ENCODE results near the gene DNAI2.

DNAI2 gene

DNA sequence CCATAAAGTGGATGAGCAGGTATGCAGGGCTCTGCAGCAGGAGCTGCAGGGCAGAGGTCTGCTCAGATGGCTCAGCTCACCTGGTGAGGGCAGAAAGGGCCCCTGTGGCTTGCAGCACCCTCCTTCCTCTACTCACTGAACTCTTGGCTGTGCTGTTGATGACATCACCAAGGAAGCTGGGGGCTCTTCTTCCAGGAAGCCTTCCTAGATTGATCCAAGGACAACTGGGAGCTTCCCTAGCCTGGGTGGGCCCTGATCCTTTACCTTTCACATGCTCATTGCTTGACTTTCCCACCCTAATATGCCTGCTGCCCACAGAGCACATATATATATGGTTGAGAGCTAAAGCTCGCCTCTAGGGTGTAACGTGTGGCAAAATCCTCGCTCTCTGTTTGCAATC lies 54.5 kb downstream of the DNAI2 start:
- TF ChIP-seq, protein P1, sequence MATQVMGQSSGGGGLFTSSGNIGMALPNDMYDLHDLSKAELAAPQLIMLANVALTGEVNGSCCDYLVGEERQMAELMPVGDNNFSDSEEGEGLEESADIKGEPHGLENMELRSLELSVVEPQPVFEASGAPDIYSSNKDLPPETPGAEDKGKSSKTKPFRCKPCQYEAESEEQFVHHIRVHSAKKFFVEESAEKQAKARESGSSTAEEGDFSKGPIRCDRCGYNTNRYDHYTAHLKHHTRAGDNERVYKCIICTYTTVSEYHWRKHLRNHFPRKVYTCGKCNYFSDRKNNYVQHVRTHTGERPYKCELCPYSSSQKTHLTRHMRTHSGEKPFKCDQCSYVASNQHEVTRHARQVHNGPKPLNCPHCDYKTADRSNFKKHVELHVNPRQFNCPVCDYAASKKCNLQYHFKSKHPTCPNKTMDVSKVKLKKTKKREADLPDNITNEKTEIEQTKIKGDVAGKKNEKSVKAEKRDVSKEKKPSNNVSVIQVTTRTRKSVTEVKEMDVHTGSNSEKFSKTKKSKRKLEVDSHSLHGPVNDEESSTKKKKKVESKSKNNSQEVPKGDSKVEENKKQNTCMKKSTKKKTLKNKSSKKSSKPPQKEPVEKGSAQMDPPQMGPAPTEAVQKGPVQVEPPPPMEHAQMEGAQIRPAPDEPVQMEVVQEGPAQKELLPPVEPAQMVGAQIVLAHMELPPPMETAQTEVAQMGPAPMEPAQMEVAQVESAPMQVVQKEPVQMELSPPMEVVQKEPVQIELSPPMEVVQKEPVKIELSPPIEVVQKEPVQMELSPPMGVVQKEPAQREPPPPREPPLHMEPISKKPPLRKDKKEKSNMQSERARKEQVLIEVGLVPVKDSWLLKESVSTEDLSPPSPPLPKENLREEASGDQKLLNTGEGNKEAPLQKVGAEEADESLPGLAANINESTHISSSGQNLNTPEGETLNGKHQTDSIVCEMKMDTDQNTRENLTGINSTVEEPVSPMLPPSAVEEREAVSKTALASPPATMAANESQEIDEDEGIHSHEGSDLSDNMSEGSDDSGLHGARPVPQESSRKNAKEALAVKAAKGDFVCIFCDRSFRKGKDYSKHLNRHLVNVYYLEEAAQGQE (IDR thresholded peaks at IDR 0.05; ENCODE audit: insufficient read depth in 1 of 2, low read depth in 2 of 2, low read length in 2 of 2) = no peak
- TF ChIP-seq SIN3A (IDR thresholded peaks at IDR 0.05; ENCODE audit: borderline replicate concordance, insufficient read depth, low read length) (no peak), TAF1 (IDR thresholded peaks at IDR 0.05; ENCODE audit: borderline replicate concordance, insufficient read depth, low read length) (no peak), POLR2AphosphoS5 (IDR thresholded peaks at IDR 0.05; ENCODE audit: low read depth, low read length) (no peak), FOXP2 (optimal IDR thresholded peaks at IDR 0.05; ENCODE audit: borderline replicate concordance, extremely low read depth, extremely low read length, insufficient read depth) (no peak)

DNA sequence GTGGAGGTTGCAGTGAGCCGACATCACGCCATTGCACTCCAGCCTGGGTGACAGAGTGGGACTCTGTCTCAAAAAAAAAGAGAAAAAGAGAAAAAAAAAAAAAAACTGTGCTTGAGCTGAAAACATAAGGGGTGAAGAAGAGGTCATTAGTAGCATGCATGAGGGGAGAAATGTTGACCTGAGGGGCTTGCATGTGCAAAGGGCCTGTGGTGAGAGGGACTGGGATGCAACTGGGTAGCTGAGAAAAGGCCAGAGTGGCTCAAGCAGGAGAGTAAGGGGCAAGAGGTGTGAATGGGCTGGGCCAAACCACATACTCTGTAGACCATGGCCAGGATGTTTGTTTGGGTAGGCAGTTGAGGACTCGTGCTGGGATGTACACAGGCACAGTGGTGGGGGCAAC lies 55.3 kb downstream of the DNAI2 start:
- no peak for TF ChIP-seq FOXP2 (optimal IDR thresholded peaks at IDR 0.05; ENCODE audit: borderline replicate concordance, extremely low read depth, extremely low read length, insufficient read depth)
- no peak for TF ChIP-seq TAF1 (IDR thresholded peaks at IDR 0.05; ENCODE audit: borderline replicate concordance, insufficient read depth, low read length)
- TF ChIP-seq, protein P1 (IDR thresholded peaks at IDR 0.05; ENCODE audit: insufficient read depth in 1 of 2, low read depth in 2 of 2, low read length in 2 of 2) = no peak
- no peak for TF ChIP-seq SIN3A (IDR thresholded peaks at IDR 0.05; ENCODE audit: borderline replicate concordance, insufficient read depth, low read length)
- TF ChIP-seq POLR2AphosphoS5 (IDR thresholded peaks at IDR 0.05; ENCODE audit: low read depth, low read length) = no peak

DNA sequence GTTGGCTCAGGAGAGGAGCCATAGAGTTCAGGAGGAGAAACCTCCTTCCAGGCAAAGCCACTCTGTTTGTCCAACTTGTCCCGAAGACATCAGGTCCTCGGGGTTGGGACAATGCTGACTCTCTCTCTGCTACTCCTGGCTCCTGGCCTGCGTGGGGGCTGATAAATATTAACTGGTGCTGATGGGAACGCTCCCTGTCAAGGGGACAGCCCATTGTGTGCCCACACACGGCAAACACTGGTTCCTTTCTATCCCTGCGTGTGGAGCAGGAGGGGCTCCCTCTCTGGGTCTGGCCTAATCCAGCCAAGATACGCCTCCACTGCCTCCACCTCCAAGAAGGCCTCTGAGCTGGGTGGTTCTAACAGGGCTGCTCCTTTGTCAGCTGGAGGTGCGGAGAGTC lies 56.4 kb downstream of the DNAI2 start:
- TF ChIP-seq POLR2AphosphoS5 (IDR thresholded peaks at IDR 0.05; ENCODE audit: low read depth, low read length) (no peak), SIN3A (IDR thresholded peaks at IDR 0.05; ENCODE audit: borderline replicate concordance, insufficient read depth, low read length) (no peak), TAF1 (IDR thresholded peaks at IDR 0.05; ENCODE audit: borderline replicate concordance, insufficient read depth, low read length) (no peak), FOXP2 (optimal IDR thresholded peaks at IDR 0.05; ENCODE audit: borderline replicate concordance, extremely low read depth, extremely low read length, insufficient read depth) (no peak)
- TF ChIP-seq, protein P1 (IDR thresholded peaks at IDR 0.05; ENCODE audit: insufficient read depth in 1 of 2, low read depth in 2 of 2, low read length in 2 of 2) = no peak

DNA sequence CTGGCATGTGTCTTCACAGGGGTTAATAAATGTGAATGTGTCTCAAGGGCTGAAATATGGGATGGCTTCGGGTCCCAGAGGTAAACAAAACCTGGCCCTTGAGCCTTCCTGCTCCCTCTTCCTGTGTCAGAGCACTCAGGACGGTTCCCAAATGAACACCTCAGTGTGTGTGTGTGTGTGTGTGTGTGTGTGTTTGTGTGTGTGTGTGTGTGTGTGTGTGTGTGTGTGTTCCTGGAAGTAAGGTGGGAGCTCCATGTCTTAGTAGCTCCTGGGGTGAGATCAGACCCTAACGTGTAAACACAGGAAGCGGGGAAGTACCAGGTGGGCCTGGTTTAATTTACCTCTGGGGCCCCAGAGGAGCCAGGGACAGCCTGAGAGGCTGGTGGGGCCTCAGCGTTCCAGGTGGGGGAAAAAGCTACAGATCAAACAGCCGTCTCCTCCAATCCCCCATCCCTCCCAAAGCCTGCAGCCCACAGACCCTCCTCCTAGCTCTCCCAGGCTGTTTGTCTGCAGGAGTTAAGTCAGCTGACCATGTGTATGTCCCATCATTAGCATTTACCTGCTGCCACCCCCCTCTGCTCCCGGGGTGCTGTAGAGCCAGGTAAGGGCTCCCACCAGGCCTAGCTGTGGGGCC lies 58.1 kb downstream of the DNAI2 start:
- TF ChIP-seq FOXP2 (optimal IDR thresholded peaks at IDR 0.05; ENCODE audit: borderline replicate concordance, extremely low read depth, extremely low read length, insufficient read depth) (no peak), POLR2AphosphoS5 (IDR thresholded peaks at IDR 0.05; ENCODE audit: low read depth, low read length) (no peak), TAF1 (IDR thresholded peaks at IDR 0.05; ENCODE audit: borderline replicate concordance, insufficient read depth, low read length) (no peak), SIN3A (IDR thresholded peaks at IDR 0.05; ENCODE audit: borderline replicate concordance, insufficient read depth, low read length) (no peak)
- TF ChIP-seq, protein P1 (IDR thresholded peaks at IDR 0.05; ENCODE audit: insufficient read depth in 1 of 2, low read depth in 2 of 2, low read length in 2 of 2) = no peak

All from PFSK-1 (cell line).